ENCODE measurements around the gene CNP. TPM values are rescaled to one million over a fixed set of nuclear protein-coding genes. Genes with fewer than 3 reads are reported as not detected.

Gene CNP
- total and polyA plus RNA-seq, 2 of the 8 experiments (the other 6 are each of a cell fraction or from before 2014, with no cell fraction given) = 21.9 to 60.6 TPM

DNA sequence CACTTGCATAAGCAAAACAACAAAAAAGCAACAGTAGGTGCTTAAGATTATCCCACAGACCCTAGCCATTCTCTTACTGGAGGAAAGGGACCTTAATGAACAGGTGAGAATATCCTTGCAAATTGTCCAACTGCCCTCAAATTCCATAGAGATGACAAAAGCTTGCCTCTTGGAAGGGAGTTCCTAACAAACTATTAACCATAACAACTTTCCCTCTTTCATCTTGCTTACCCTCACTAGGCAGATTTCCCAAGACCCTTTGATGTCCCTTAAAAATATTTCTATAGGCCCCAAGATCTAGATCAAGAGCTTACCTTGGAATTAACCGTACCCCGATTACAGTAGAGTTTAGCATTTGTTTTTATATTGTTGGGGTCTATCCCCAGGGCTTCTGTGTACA lies 21.8 kb downstream of the CNP start:
- Histone ChIP-seq H3K9me3 (ENCODE audit: insufficient read depth in 2 of 2, low read depth in 1 of 2, low read length in 1 of 2) (no peaks in the 10 kb centered on the region), H3K9ac (replicated peaks in 1 of 4; ENCODE audit: extremely low read depth in 1 of 4, low read depth in 3 of 4, low read length in 3 of 4) (no peak overlapping the region), H2BK120ac (replicated peaks; ENCODE audit: low read depth, low read length) (no peak overlapping the region), H2BK20ac (ENCODE audit: low read length) (no peak overlapping the region), H3K4ac (replicated peaks; ENCODE audit: insufficient read length, low read depth, low read length) (no peak overlapping the region), H4K5ac (ENCODE audit: insufficient read length, low read depth, low read length) (no peak overlapping the region), H3K23ac (ENCODE audit: insufficient read length) (no peak overlapping the region), H3K4me1 (replicated peaks in 1 of 4; ENCODE audit: control insufficient read depth in 3 of 4, insufficient read depth in 4 of 4, low read length in 3 of 4) (no peaks in the 10 kb centered on the region), H2AFZ (ENCODE audit: low read length) (no peak overlapping the region), H3K56ac (replicated peaks; ENCODE audit: insufficient read length, low read depth, low read length) (no peak overlapping the region), H2BK5ac (ENCODE audit: low read depth, low read length) (no peak overlapping the region), H3K79me1 (ENCODE audit: low read depth, low read length) (no peaks in the 10 kb centered on the region), H2AK5ac (ENCODE audit: low read depth, low read length) (no peak overlapping the region), H2BK12ac (ENCODE audit: low read depth, low read length) (no peak overlapping the region), H3K4me3 (ENCODE audit: extremely low read depth in 1 of 4, insufficient read depth in 2 of 4, low read depth in 3 of 4, low read length in 4 of 4) (no peak overlapping the region), H3K36me3 (ENCODE audit: control insufficient read depth in 2 of 4, insufficient read depth in 4 of 4, low read length in 3 of 4) (peaks cover 40 to 93% (median 72%) of the 10 kb centered on the region in 4 experiments), H2BK15ac (ENCODE audit: low read length) (no peak overlapping the region), H3K27me3 (replicated peaks in 1 of 4; ENCODE audit: control insufficient read depth in 3 of 4, extremely low read depth in 1 of 4, insufficient read depth in 3 of 4, low read length in 3 of 4) (no peaks in the 10 kb centered on the region; a peak in 1 of 7 replicates), H3K4me2 (ENCODE audit: insufficient read depth in 1 of 2, low read depth in 2 of 2, low read length in 2 of 2) (no peak overlapping the region), H3K79me2 (ENCODE audit: control insufficient read depth in 1 of 2, insufficient read depth in 2 of 2, low read length in 2 of 2) (no peaks in the 10 kb centered on the region), H3K18ac (ENCODE audit: extremely low read depth, low read length) (no peak overlapping the region), H4K20me1 (replicated peaks in 1 of 2; ENCODE audit: control insufficient read depth in 1 of 2, insufficient read depth in 2 of 2, low read length in 2 of 2) (peaks cover 7% of the 10 kb centered on the region in 2 experiments), H3K27ac (ENCODE audit: low read depth, low read length) (no peak overlapping the region), H3K23me2 (ENCODE audit: low read depth, low read length) (no peaks in the 10 kb centered on the region; the same call in 1 of the 2 replicates), H4K8ac (ENCODE audit: extremely low read depth, insufficient read depth, low read length) (no peak overlapping the region), H3K14ac (ENCODE audit: insufficient read length) (no peak overlapping the region), H4K91ac (replicated peaks; ENCODE audit: insufficient read length, low read length) (no peak overlapping the region)
- DNase-seq (ENCODE audit: low read depth in 1 of 2, low spot score in 2 of 2) (no peak), FAIRE-seq (no peak)
- ChIA-PET CTCF (ENCODE audit: partially characterized antibody) (interaction anchor here (2.5 kb wide), 1 partner anchor 20 kb away, joined by 7 read pairs; no protein-coding TSS in a partner anchor), POLR2A (ENCODE audit: partially characterized antibody) (interaction anchor here (1.0 to 2.2 kb wide), 7 partner anchors 8 to 29 kb away, joined by 3 to 6 read pairs (median 4); partner anchors contain the start of gene DNAJC7)
- WGBS, 2 experiments (ENCODE audit: extremely low coverage in 1 of 2, insufficient coverage in 1 of 2, insufficient read length in 1 of 2, insufficient replicate concordance in 2 of 2, low coverage in 1 of 2, low lambda C conversion rate in 2 of 2, missing lambda C conversion rate in 1 of 2) = 90% methylated on average over 2 of the region's 2 CpGs; no CpG with 5 or more reads in 1 of the 2 experiments
- no peak for TF ChIP-seq CTBP2 (IDR thresholded peaks at IDR 0.05; ENCODE audit: borderline replicate concordance, insufficient read depth, insufficient read length, low read length)
- TF ChIP-seq GABPA (IDR thresholded peaks at IDR 0.05; ENCODE audit: borderline replicate concordance, insufficient read depth, low read length) = no peak
- TF ChIP-seq HDAC6 (IDR thresholded peaks at IDR 0.05; ENCODE audit: low read depth, low read length) = no peak
- TF ChIP-seq, protein P1, sequence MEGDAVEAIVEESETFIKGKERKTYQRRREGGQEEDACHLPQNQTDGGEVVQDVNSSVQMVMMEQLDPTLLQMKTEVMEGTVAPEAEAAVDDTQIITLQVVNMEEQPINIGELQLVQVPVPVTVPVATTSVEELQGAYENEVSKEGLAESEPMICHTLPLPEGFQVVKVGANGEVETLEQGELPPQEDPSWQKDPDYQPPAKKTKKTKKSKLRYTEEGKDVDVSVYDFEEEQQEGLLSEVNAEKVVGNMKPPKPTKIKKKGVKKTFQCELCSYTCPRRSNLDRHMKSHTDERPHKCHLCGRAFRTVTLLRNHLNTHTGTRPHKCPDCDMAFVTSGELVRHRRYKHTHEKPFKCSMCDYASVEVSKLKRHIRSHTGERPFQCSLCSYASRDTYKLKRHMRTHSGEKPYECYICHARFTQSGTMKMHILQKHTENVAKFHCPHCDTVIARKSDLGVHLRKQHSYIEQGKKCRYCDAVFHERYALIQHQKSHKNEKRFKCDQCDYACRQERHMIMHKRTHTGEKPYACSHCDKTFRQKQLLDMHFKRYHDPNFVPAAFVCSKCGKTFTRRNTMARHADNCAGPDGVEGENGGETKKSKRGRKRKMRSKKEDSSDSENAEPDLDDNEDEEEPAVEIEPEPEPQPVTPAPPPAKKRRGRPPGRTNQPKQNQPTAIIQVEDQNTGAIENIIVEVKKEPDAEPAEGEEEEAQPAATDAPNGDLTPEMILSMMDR (IDR thresholded peaks at IDR 0.05; ENCODE audit: control extremely low read depth in 1 of 3, insufficient read depth in 1 of 3, low read depth in 1 of 3, low read length in 3 of 3) = no peak
- no peak for TF ChIP-seq GTF2F1 (IDR thresholded peaks at IDR 0.05; ENCODE audit: borderline replicate concordance, low read depth, low read length)
- TF ChIP-seq TAF7 (optimal IDR thresholded peaks at IDR 0.05; ENCODE audit: borderline replicate concordance, low read depth, low read length) = no peak
- TF ChIP-seq CBX5 (IDR thresholded peaks at IDR 0.05; ENCODE audit: low read depth, low read length) = no peak
- no peak for TF ChIP-seq SIRT6 (IDR thresholded peaks at IDR 0.05; ENCODE audit: low read length)
- TF ChIP-seq CBX8 (IDR thresholded peaks at IDR 0.05; ENCODE audit: borderline replicate concordance, low read depth, low read length) = no peak
- TF ChIP-seq SRF (IDR thresholded peaks at IDR 0.05; ENCODE audit: low read depth, low read length) = no peak
- TF ChIP-seq NANOG (IDR thresholded peaks at IDR 0.05; ENCODE audit: insufficient read depth, low read depth, low read length, poor library complexity, severe bottlenecking) = no peak

Measured in H1 (cell line).